GM18867 (cell line): ENCODE data around the gene FGD4.
A peak's percentile ranks its signal among the peaks of the same experiment; 100 is the strongest.

Source experiments
- ATAC-seq: cut with Tn5 transposase; IDR thresholded peaks from one replicate; pipeline ENCODE4 v1.9.1; 2021; ENCODE audit warnings: mild to moderate bottlenecking, moderate library complexity; ENCODE audit not compliant: unreplicated experiment

The FGD4 gene

DNA sequence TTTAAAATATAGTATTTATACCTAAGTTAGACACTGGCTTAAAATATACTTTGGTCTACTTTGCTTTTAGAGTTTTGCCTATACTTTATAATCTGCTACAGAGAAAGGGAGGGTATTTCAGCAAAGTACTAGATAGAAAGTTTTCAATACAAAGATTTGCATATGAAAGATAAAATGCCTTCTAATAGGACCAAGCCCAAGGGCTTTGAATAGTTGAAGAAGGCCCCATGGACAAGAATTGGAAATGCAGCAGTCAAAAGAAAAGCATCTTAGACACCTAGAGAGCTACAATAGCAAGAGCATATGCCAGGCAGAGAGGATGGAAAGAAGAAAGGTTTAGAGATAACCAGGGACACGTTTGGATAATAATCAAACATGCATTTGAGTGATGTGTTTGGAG lies 196.7 kb downstream of the FGD4 start:
- no peak for ATAC-seq

DNA sequence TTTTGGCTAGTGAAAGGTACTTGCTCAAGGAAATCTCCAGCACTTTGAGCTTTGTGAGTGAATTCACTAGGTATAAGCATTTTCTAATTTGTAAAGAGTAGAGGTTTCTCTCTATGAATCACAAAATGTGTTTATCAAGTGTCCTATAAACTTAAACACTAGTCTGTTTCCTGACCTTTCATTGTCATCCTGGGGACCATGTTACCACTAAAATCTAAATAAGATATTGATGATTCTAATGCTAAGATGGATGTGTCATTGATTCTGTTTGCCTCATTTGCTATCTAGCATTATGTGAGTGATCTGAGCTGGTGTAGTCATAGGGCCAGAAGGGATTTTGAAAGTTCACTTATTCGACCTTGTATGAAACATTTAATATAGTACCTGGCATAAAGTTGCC lies 199.3 kb downstream of the FGD4 start:
- no peak for ATAC-seq

DNA sequence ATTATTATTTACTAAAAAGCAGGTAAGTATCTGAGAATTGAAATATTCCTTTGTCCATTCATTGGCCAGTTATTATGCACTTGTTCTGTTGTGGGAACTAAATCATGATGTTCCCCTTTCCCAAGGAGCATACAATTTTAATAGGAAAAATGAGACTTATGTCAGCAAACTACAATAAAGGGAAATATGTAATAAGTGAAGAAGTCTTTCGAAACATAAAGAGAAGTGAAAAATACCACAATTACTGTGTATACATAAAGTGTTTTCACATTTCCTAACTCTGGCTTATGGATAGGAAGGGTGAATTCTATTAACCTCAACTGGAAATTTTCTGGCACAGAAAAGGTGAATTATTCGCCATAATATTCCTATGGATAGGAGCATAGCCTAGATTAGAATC lies 201.3 kb downstream of the FGD4 start:
- ATAC-seq, result no peak

GRCh38 chr12:32603071-32603470 lies 203.7 kb downstream of the FGD4 start:
- ATAC-seq, result no peak

DNA sequence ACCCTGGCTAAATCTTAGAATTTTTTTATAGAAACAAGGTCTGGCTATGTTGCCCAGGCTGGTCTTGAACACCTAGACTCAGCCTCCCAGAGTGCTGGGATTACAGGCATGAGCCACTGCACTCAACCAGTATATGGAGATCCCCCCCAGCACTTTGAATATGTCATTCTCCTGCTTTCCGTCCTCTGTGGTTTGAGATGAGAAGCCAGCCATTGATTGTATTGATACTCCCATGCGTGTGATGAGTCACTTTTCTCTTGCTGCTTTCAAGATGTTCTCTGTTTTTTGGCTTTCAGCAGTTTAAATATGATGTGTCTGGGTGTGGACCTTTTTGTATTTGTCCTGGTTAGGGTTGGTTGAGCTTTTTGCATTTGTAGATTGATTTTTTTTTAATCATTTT lies 204.5 kb downstream of the FGD4 start:
- ATAC-seq, result peak; percentile 87

- no peak for ATAC-seq
These were observed 205.2 kb downstream of the FGD4 start for GRCh38 chr12:32604565-32604964.

- ATAC-seq, result no peak
These were observed 206.2 kb downstream of the FGD4 start for GRCh38 chr12:32605326-32606095.

DNA sequence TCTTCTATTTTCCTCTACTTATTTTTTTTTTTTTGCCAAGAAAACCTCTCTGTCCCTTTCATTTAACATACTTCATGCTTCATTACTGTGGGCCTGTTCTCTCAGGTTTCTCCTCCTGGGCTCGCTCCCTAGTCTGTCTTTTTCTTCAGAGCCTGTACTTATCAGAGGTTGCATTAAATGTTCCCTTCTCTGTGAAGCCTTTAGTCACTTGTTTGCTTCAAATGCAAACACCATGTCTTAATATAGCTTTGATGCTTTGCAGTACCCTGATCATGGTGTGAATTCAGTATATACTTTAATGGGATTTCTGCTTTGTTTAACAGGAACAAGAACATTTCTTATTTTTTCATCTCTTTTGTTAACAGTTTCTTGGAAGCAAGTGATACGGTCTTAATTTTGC lies 207.1 kb downstream of the FGD4 start:
- ATAC-seq, result no peak

DNA sequence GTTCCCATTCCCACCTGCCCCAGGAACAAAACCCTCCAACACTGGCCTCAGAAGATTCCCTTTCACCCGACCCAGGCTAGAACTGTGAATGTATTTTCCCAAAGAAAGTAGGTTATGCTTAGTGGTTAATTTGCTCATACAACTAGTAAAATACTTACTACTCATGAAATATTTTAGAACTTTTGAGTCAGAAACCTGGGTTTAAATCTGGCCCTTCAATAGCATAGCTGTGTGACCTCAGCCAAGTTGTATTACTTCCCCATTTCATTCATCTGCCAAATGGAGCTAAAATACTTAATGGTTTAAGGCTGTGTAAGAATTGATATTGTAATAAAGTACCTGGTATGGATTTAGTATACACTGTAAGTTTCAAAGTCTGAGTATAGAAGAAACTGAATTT lies 210.6 kb downstream of the FGD4 start:
- ATAC-seq, result no peak

GRCh38 chr12:32611986-32612385 lies 212.6 kb downstream of the FGD4 start:
- no peak for ATAC-seq

DNA sequence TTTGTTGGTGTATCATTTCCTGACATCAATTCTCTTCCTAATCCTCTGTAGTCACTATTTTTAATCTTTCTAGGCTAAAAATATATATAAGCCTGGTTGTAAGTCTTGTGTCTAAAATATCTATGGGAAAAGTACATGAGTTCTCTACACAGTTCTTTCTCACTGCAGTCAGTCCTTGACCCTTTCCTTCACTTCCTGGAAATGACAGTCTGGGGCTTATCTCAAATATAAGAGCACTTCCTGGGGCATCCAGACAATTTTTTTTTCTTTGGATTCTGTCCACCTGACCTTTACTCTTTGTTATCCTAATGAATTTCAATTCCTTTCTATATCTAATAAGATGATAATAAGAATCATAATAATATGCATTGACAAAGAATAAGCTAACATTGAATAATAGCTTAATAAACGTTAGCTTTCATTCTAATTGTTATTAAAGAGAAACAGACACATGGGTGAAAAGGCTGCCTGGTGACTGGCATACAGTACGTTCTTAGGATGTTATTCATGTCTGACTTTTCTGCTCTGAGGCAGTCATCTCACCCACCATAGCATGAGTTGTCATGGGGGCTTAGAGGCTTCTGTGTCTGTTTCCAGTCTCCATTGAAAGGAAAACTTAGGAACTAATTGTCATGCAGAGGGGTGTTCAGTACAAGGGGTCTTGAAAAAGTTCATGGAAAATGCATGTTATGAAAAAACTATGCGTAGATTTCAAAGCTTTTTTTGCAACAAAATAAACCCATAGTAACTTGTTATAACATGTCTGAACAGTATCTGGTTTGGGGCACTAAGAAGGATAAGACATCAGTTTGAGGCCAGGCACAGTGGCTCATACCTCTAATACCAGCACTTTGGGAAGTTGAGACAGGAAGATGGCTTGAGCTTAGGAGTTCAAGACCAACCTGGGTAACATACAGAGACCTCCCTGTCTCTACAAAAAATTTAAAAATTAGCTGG lies 213.6 kb downstream of the FGD4 start:
- ATAC-seq, result no peak

DNA sequence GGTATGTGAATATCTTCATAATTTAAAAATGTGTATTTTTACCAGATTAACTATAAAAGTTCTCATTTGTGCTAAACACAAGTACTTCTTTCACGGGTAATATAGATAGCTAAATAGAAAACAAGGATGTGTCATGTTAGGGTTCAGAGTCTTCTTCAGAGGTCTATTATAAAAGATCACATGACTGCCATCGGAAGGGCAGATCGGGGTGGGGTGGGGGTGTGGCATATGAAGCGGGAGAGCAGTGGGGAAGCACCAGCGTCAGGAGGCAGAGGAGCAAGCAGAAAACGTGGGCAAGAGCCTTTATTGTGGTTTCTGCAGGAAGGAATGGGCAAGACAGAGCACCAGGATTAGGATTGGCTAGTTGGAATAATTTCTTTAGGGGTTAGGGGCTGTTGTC lies 216.1 kb downstream of the FGD4 start:
- ATAC-seq, result no peak

- ATAC-seq, result no peak
These were observed 218.2 kb downstream of the FGD4 start for GRCh38 chr12:32617534-32617933.

- ATAC-seq, result no peak
These were observed 218.8 kb downstream of the FGD4 start for GRCh38 chr12:32618115-32618514.

DNA sequence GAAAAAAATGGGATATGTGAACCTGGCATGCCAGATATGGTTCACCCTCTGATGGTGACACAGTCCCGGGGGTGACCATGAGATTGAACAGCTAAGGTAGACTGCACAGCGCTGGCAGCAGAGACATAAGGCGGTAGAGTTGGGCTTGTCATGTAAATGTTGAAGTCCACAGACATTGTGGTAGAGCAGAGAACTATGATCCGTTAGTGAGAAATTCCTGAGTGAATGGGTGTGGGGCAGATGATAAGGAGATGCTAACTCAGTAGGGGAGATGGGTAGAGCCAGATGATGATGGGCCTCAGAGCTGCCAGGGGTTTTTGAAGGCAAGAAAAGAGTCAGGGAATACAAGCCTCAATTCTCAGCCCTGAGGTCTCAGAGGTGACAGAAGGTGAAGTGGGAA lies 228.6 kb downstream of the FGD4 start:
- ATAC-seq, result no peak

GRCh38 chr12:32641287-32641901 lies 242.0 kb downstream of the FGD4 start:
- ATAC-seq, result no peak

GRCh38 chr12:32644431-32644830 lies 245.1 kb downstream of the FGD4 start:
- no peak for ATAC-seq

DNA sequence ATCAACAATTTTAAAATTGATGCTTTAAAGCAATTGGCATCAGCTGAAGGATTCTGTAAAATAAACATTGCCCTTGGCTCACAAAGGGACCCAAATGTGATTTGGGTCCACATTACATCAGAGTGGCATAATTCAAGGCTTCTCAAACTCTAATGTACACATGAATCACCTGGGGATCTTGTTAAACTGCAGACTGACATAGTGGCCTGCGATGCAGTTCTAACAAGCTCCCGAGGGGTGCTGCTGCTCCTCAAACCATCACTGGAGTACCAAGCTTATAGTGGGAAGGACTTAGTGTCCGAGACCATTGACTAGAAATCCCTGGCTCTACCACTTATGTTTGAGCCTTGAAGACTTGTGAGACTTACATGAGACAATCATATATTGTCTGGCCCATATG lies 247.9 kb downstream of the FGD4 start:
- no peak for ATAC-seq

DNA sequence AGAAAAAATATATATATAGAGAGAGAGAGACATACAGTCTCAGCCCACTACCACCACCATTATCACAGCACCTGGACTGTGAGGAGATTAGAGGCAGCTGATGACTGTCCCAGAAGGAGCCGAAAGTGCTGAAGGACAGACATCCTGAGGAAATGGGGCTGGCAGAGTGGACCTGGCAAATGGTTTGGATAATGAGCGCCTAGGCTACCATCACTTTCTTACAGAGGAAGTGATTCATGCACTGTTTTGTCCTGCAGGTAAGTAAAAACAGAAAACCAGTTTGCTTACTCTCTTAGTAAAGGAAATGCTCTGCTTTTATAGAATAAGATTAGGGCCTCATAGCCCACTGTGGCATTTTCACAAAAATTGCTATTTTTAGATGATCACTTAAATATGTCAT lies 251.2 kb downstream of the FGD4 start:
- no peak for ATAC-seq

DNA sequence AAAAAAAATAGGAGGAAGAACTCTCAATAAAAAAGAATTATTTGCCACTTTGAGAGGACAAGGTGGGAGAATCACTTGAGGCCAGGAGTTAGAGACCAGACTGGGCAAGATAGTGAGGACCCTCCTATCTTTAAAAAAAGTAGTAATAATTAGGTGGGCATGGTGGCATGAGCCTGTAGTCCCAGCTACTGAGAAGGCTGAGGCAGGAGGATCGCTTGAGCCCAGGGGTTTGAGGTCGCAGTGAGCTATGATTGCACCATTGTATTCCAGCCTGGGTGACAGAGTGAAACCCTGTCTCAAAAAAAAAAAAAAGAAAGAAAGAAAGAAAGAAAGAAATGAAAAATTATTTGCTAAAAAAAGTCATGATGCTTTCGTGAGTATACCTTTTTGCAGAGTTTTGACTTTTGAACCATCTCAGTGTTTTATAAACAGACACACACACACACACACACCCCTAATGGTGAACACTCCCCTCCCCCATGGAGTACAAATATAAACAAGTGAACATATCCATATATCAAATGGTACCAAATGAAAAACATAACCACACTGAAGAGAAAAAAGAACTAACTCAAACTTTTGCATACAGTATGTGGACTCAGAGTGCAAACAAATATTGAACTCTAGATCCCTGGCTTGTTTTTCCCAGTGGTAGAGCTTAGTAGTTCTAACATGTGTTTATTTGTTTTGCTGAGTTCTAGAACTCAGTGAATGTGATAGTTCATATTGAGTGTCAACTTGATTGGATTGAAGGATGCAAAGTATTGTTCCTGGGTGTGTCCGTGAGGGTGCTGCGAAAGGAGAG lies 252.0 kb downstream of the FGD4 start:
- no peak for ATAC-seq

GRCh38 chr12:32651956-32652210 lies 252.5 kb downstream of the FGD4 start:
- ATAC-seq, result no peak
